GM19035 (cell line): ENCODE data around the gene PCDHGA5.
"Not testable (repeated sequence)": the region's sequence is repeated elsewhere in the genome, so short reads cannot be mapped to it uniquely, and the experiment has no call there.

Experiments used
- ATAC-seq: cut with Tn5 transposase; IDR thresholded peaks from one replicate; pipeline ENCODE4 v1.9.1; 2021; ENCODE audit not compliant: unreplicated experiment

The PCDHGA5 gene

GRCh38 chr5:141363952-141364660 is at the start of gene PCDHGA5:
Gene PCDHGA5 (plus strand): TSS chr5:141364162. CDS start chr5:141364331, 169 bp downstream.
- no peak for ATAC-seq

- not testable (repeated sequence) for ATAC-seq
Measured at GRCh38 chr5:141316963-141317362, 47.0 kb upstream of the PCDHGA5 start.

- ATAC-seq = no peak
Measured at GRCh38 chr5:141319202-141319601, 44.8 kb upstream of the PCDHGA5 start.

GRCh38 chr5:141319699-141320098 is 44.3 kb upstream of the PCDHGA5 start:
- no peak for ATAC-seq

GRCh38 chr5:141320225-141321169 is 43.5 kb upstream of the PCDHGA5 start, which contains the start of gene TAF7:
Gene TAF7 (minus strand): TSS chr5:141320784. CDS start chr5:141320044, 740 bp downstream.
- peak; percentile 94 for ATAC-seq

- no peak for ATAC-seq
Measured at GRCh38 chr5:141322261-141322660, 41.7 kb upstream of the PCDHGA5 start.

GRCh38 chr5:141326088-141326854 is 37.7 kb upstream of the PCDHGA5 start:
- ATAC-seq = peak; percentile 92

- no peak for ATAC-seq
Measured at GRCh38 chr5:141328231-141328630, 35.7 kb upstream of the PCDHGA5 start.

GRCh38 chr5:141330299-141331080 is 33.5 kb upstream of the PCDHGA5 start, which contains the start of gene PCDHGA1:
Gene PCDHGA1 (plus strand): TSS chr5:141330514.
- no peak for ATAC-seq

GRCh38 chr5:141332571-141332970 is 31.4 kb upstream of the PCDHGA5 start:
- not testable (repeated sequence) for ATAC-seq

GRCh38 chr5:141338538-141339306 is 25.2 kb upstream of the PCDHGA5 start, which contains the start of gene PCDHGA2:
Gene PCDHGA2 (plus strand): TSS chr5:141338760.
- no peak for ATAC-seq

GRCh38 chr5:141340781-141341354 is 23.1 kb upstream of the PCDHGA5 start:
- not testable (repeated sequence) for ATAC-seq

- ATAC-seq = no peak
Measured at GRCh38 chr5:141342773-141343172, 21.2 kb upstream of the PCDHGA5 start.

- no peak for ATAC-seq
Measured at GRCh38 chr5:141343242-141343952, 20.6 kb upstream of the PCDHGA5 start, which contains the start of gene PCDHGA3. Gene PCDHGA3 (plus strand): TSS chr5:141343829. CDS start chr5:141344034, 205 bp downstream.

- no peak for ATAC-seq
Measured at GRCh38 chr5:141343953-141344463, 20.0 kb upstream of the PCDHGA5 start.

- ATAC-seq = no peak
Measured at GRCh38 chr5:141345327-141345726, 18.6 kb upstream of the PCDHGA5 start.

- not testable (repeated sequence) for ATAC-seq
Measured at GRCh38 chr5:141346017-141346416, 17.9 kb upstream of the PCDHGA5 start.
